GM18858 (cell line): ENCODE data around the gene CHRNB1.
"Not testable (repeated sequence)": the region's sequence is repeated elsewhere in the genome, so short reads cannot be mapped to it uniquely, and the experiment has no call there.

ENCODE experiments used
- ATAC-seq: cut with Tn5 transposase; IDR thresholded peaks from one replicate; pipeline ENCODE4 v1.9.1; 2021; ENCODE audit not compliant: unreplicated experiment

Gene CHRNB1

GRCh38 chr17:7466639-7467341 is 21.9 kb downstream of the CHRNB1 start:
- ATAC-seq = no peak

GRCh38 chr17:7467498-7467897 is 22.6 kb downstream of the CHRNB1 start:
- ATAC-seq = no peak

GRCh38 chr17:7468290-7468689 is 23.4 kb downstream of the CHRNB1 start:
- no peak for ATAC-seq

- ATAC-seq = no peak
Measured at GRCh38 chr17:7468804-7469389, 24.0 kb downstream of the CHRNB1 start.

- ATAC-seq = not testable (repeated sequence)
Measured at GRCh38 chr17:7469843-7470242, 25.0 kb downstream of the CHRNB1 start.

- not testable (repeated sequence) for ATAC-seq
Measured at GRCh38 chr17:7470457-7470973, 25.7 kb downstream of the CHRNB1 start.

- no peak for ATAC-seq
Measured at GRCh38 chr17:7471729-7472128, 26.9 kb downstream of the CHRNB1 start.

GRCh38 chr17:7474767-7475166 is 29.9 kb downstream of the CHRNB1 start:
- not testable (repeated sequence) for ATAC-seq

GRCh38 chr17:7475764-7476422 is 31.0 kb downstream of the CHRNB1 start:
- ATAC-seq = no peak

GRCh38 chr17:7476494-7476893 is 31.6 kb downstream of the CHRNB1 start:
- no peak for ATAC-seq

GRCh38 chr17:7476951-7477350 is 32.1 kb downstream of the CHRNB1 start:
- ATAC-seq = no peak

GRCh38 chr17:7477392-7478275 is 32.8 kb downstream of the CHRNB1 start:
- no peak for ATAC-seq

GRCh38 chr17:7478276-7479212 is 33.7 kb downstream of the CHRNB1 start:
- no peak for ATAC-seq

GRCh38 chr17:7479213-7480088 is 34.6 kb downstream of the CHRNB1 start, which contains the start of gene ZBTB4:
TSS of gene ZBTB4 (minus strand) at chr17:7479631. CDS start at chr17:7466801, 12,830 bp downstream.
- no peak for ATAC-seq

- ATAC-seq = no peak
Measured at GRCh38 chr17:7480089-7480384, 35.2 kb downstream of the CHRNB1 start.

GRCh38 chr17:7481275-7481674 is 36.4 kb downstream of the CHRNB1 start, which contains the start of gene SLC35G6:
TSS of gene SLC35G6 (plus strand) at chr17:7481446. CDS start at chr17:7481517, 71 bp downstream.
- not testable (repeated sequence) for ATAC-seq

GRCh38 chr17:7481842-7482741 is 37.2 kb downstream of the CHRNB1 start:
- ATAC-seq = not testable (repeated sequence)

- not testable (repeated sequence) for ATAC-seq
Measured at GRCh38 chr17:7482742-7483088, 37.9 kb downstream of the CHRNB1 start.
